HUES48 (cell line): Measurements from ENCODE around the gene EP400.

ENCODE experiments used
- H3K27ac ChIP-seq: one replicate; pipeline ENCODE4 v1.7.0; 2013; ENCODE audit warnings: low read depth, low read length, inconsistent platforms
- H3K27me3 ChIP-seq: 2 replicates; pipeline ENCODE4 v1.6.1; 2013; ENCODE audit warnings: mild to moderate bottlenecking, low read length; ENCODE audit not compliant: control insufficient read depth, insufficient read depth
- H3K36me3 ChIP-seq: 2 replicates; pipeline ENCODE4 v1.6.1; 2013; ENCODE audit warnings: low read length; ENCODE audit not compliant: control insufficient read depth, insufficient read depth
- H3K4me1 ChIP-seq: 2 replicates; pipeline ENCODE4 v1.6.1; 2013; ENCODE audit warnings: mild to moderate bottlenecking, low read length; ENCODE audit not compliant: control insufficient read depth, insufficient read depth
- H3K4me3 ChIP-seq: 2 replicates; pipeline ENCODE4 v1.5.1; 2013; ENCODE audit warnings: mild to moderate bottlenecking, low read depth, low read length
- H3K9ac ChIP-seq: 2 replicates; pipeline ENCODE4 v1.6.1; 2013; ENCODE audit warnings: mild to moderate bottlenecking, low read depth, low read length, moderate library complexity
- H3K9me3 ChIP-seq: 2 replicates; pipeline ENCODE4 v1.6.1; 2013; ENCODE audit warnings: low read length; ENCODE audit not compliant: control insufficient read depth, insufficient read depth

EP400 gene

GRCh38 chr12:132014915-132015280 is 65.2 kb downstream of the EP400 start:
- Histone ChIP-seq H3K4me1 (no peaks in the 10 kb centered on the region), H3K27me3 (no peaks in the 10 kb centered on the region), H3K27ac (no peak overlapping the region), H3K4me3 (no peak overlapping the region), H3K9me3 (no peaks in the 10 kb centered on the region), H3K9ac (no peak overlapping the region), H3K36me3 (peaks cover 94% of the 10 kb centered on the region)

DNA sequence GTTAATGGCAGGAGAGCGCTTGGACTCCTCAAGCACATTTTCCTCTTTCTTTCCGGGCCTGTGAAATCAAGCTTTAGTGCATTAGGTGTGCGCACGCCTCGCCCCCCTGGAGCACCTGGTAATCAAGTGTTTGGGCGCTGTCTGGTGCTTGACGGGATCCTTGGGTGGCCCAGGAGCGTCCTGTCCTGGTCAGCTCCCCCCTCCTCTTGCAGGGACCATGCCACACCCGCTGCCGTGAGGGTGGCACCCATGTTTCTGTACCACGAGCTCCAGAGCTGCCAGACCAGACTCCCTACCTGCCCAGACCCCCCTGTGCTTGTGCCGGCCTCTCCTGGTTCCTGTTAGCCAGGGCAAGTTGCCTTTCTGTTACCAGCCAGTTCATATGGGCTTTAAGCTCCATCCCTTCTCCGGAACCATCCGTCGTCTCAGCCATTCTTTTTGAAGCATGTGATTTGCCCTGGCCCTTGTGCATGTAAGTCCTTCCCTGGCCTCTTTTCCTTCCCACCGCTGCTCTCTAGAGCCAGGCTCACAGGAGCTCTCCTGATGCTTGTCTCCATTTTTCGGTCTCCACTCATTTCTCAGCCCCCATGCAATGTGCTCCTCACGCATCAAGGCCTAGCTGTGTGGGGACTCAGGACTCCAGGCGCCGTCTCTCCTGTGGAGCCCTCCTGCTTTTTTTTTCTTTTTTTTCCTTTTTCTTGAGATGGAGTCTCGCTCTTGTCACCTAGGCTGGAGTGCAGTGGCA is 66.1 kb downstream of the EP400 start:
- no peaks in the 10 kb centered on the region for H3K4me1 ChIP-seq
- no peak overlapping the region for H3K4me3 ChIP-seq
- H3K9ac ChIP-seq, result no peak overlapping the region
- no peaks in the 10 kb centered on the region for H3K27me3 ChIP-seq
- no peak overlapping the region for H3K27ac ChIP-seq
- peaks cover 96% of the 10 kb centered on the region for H3K36me3 ChIP-seq
- no peaks in the 10 kb centered on the region for H3K9me3 ChIP-seq

DNA sequence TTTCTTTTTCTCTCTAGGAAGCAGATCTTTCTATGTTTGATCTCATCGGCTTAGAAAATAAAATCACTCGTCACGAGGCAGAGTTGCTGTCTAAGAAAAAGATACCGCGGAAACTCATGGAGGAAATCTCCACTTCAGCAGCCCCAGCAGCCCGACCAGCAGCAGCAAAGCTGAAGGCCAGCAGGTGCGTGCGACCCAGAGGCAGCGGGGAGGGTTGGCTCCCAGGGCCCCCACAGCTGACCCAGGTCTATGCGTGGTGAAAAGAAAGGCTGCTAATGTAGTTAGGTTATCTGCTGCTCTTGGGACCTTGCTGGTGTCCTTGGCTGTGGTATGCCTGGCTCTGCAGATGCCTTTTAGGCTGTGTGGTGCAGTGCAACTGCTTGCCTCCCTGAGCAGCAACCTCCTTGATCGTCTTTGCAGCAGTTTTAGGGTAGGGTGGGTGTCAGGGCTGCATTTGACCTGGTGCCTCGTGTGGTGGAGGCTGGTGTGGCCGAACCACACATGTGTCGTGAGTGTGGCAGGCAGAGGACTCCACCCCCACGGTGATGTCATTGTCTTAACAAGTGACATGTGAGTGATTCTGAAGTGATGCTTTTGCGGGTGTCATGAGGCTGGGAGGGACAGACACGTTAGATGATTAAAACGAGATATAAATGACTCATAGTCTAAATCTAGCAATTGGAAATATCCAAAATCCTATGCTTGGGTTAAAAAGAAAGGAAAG is 68.6 kb downstream of the EP400 start:
- H3K9ac ChIP-seq, result no peak overlapping the region
- H3K9me3 ChIP-seq, result no peaks in the 10 kb centered on the region
- no peak overlapping the region for H3K27ac ChIP-seq
- no peak overlapping the region for H3K4me3 ChIP-seq
- no peaks in the 10 kb centered on the region for H3K27me3 ChIP-seq
- H3K36me3 ChIP-seq, result peaks cover 93% of the 10 kb centered on the region
- H3K4me1 ChIP-seq, result no peaks in the 10 kb centered on the region

GRCh38 chr12:132019891-132020290 is 70.1 kb downstream of the EP400 start:
- no peaks in the 10 kb centered on the region for H3K9me3 ChIP-seq
- H3K4me3 ChIP-seq, result no peak overlapping the region
- peaks cover 93% of the 10 kb centered on the region for H3K36me3 ChIP-seq
- H3K9ac ChIP-seq, result no peak overlapping the region
- no peaks in the 10 kb centered on the region for H3K27me3 ChIP-seq
- H3K27ac ChIP-seq, result no peak overlapping the region
- no peaks in the 10 kb centered on the region for H3K4me1 ChIP-seq

DNA sequence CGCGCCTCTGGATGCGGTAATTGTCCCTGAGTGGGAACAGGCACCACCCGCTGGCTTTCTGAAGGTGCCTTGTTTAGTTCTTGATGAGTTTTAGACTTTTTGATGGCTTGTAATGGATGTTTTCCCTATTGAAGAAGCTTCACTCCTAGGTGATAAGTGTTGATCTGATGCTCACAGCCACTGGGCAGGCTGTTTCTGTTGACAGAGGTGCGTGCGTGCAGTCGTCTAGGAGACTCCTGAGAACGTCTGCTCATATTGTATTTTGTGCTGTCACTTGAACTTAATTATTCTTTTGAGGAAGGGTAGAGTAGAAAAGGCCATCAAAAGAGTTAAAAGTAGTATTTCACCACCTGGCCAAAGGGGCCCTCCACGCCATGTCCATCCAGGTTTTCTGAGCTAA is 70.5 kb downstream of the EP400 start:
- Histone ChIP-seq H3K4me3 (no peak overlapping the region), H3K9me3 (no peaks in the 10 kb centered on the region), H3K27ac (no peak overlapping the region)

DNA sequence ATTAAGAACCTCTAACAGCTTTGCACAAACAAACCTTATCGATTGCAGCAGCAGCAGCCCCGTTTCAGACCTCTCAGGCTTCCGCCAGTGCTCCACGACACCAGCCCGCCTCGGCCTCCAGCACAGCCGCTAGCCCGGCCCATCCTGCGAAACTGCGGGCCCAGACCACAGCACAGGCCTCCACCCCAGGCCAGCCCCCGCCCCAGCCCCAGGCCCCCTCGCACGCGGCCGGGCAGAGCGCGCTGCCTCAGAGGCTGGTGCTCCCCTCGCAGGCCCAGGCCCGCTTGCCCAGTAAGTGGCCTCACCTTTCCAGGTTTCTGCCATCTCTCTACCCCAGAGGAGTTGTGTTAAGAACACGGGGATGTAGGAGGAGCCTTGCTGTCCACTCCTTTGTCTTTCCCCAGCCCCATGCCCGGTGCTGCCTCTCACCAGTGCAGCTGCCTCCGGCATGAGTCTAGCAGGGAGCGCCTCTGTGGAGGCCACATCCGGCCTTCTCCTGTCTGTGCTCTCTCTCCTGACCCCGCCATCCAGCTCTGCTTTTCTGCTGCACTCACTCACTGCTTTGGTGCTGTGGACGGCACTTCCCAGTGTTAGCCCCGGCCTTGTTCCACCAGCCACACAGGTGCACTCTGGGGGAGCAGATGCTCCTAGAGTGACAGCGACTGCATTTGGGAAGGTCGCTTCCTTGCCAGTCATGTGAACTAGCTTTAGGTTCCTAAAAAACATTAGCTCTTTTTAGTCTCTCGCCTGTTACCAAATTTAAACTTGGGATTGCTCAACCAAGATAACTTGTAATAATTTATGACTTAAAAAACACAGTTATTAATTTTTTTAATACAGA is 71.5 kb downstream of the EP400 start:
- H3K36me3 ChIP-seq, result peaks cover 93% of the 10 kb centered on the region
- H3K9ac ChIP-seq, result no peak overlapping the region
- H3K4me3 ChIP-seq, result no peak overlapping the region
- H3K4me1 ChIP-seq, result no peaks in the 10 kb centered on the region
- H3K27ac ChIP-seq, result no peak overlapping the region
- H3K9me3 ChIP-seq, result no peaks in the 10 kb centered on the region
- H3K27me3 ChIP-seq, result no peaks in the 10 kb centered on the region

More for the DNA sequence above, 70.5 kb downstream of the EP400 start:
- Histone ChIP-seq H3K27me3 (no peaks in the 10 kb centered on the region), H3K4me1 (no peaks in the 10 kb centered on the region), H3K36me3 (peaks cover 93% of the 10 kb centered on the region), H3K9ac (no peak overlapping the region)

DNA sequence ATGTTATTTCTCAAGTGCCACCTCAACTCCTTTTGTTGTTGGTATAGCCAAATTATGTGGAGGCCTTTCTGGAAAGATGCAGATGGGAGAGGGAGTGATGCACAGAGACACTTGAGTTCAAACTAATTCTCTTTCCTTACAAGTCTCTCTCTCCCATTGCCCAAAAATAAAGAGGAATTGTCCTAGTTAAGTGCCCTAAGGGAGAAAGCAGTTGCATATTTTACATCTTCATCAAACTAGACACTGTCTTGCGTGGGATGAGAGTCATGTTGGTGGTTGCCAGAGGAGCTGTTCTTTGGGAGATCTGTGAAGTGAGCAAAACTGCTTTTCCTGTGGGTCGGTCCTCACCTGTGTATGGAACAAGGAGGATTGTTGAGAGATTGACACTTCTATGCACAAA is 72.2 kb downstream of the EP400 start:
- no peaks in the 10 kb centered on the region for H3K4me1 ChIP-seq
- no peaks in the 10 kb centered on the region for H3K9me3 ChIP-seq
- H3K9ac ChIP-seq, result no peak overlapping the region
- H3K36me3 ChIP-seq, result peaks cover 96% of the 10 kb centered on the region
- no peak overlapping the region for H3K27ac ChIP-seq
- H3K4me3 ChIP-seq, result no peak overlapping the region
- H3K27me3 ChIP-seq, result no peaks in the 10 kb centered on the region

DNA sequence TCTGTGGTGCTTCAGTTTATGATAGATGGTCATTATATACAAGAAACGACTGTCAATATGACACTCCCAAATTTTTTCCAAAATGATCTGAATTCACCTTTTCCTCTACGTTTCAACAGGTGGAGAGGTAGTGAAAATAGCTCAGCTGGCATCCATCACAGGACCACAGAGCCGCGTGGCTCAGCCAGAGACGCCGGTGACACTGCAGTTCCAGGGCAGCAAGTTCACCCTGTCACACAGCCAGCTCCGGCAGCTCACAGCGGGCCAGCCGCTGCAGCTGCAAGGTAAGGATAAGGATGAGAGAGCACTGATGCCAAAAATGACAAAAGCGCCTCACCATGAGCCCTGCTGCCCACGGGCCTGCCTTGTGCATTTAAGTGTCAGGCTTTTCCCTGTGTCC is 73.9 kb downstream of the EP400 start:
- Histone ChIP-seq H3K36me3 (peaks cover 96% of the 10 kb centered on the region), H3K27ac (no peak overlapping the region), H3K27me3 (no peaks in the 10 kb centered on the region), H3K4me3 (no peak overlapping the region), H3K9ac (no peak overlapping the region), H3K4me1 (no peaks in the 10 kb centered on the region), H3K9me3 (no peaks in the 10 kb centered on the region)

DNA sequence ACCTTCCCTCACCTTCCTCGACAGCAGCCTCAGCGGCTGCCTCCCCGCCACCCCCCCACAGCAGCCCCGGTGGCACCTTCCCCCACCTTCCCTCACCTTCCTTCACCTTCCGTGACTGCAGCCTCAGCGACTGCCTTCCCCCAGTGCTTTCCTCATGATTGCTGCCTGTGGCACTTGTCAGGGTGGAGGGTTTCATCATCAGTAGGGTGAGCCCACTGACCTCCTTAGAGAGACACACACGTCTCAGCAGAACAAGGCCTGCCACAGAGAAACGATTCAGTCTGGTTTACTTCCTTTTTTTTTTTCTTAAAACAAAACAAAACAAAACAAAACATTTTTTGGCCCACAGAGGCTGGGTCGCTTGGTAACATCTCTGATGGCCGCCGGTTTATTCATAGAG is 75.0 kb downstream of the EP400 start:
- no peaks in the 10 kb centered on the region for H3K9me3 ChIP-seq
- no peak overlapping the region for H3K27ac ChIP-seq
- H3K9ac ChIP-seq, result no peak overlapping the region
- peaks cover 96% of the 10 kb centered on the region for H3K36me3 ChIP-seq
- no peaks in the 10 kb centered on the region for H3K4me1 ChIP-seq
- no peaks in the 10 kb centered on the region for H3K27me3 ChIP-seq
- H3K4me3 ChIP-seq, result no peak overlapping the region

DNA sequence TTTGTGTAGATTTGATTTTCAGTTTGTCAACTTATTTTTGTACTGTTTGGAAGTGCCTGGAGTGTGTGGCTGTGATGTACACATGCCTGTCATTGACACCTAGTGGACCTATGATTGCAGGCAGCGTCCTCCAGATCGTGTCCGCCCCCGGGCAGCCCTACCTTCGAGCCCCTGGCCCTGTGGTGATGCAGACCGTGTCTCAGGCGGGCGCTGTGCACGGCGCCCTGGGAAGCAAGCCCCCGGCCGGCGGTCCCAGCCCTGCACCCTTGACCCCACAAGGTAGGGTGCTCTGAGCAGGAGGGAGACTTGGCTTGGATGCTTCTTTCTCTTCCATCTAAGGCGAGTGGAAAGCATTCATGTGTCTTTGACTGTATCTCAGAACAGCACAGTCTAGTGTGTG is 75.8 kb downstream of the EP400 start:
- Histone ChIP-seq H3K9me3 (no peaks in the 10 kb centered on the region), H3K9ac (no peak overlapping the region), H3K27me3 (no peaks in the 10 kb centered on the region), H3K27ac (no peak overlapping the region), H3K4me3 (no peak overlapping the region), H3K36me3 (peaks cover 96% of the 10 kb centered on the region), H3K4me1 (no peaks in the 10 kb centered on the region)
